ENCODE results near the gene PADI2.

PADI2 gene

DNA sequence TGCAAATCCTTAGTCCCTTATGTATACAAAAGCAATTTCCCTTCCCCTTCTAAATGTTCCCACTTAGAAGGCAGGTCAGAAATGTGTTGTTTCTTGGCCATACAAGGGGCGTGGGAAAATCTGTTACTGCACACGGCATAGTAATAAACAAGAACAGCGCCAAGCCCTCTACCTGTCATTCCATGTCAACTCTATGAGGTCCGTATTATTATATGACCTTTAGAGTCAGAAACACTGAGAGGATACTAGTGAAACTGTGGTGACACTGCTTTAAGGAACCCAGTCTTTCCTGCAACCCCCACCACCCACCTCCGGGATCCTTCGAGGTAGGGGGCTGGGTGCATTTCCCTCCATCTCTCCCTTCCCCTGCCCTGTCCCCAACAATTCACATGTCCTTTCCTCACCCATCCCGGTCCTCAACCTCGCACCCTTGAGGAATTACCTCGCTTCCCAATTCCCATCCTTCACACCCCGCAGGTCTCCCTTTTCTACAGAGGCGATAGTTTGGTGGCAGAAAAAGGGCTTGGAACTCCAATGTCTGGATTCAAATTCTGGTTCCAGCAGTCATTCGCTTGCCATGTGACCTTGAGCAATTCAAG is 66.1 kb downstream of the PADI2 start:
- no peak for DNase-seq

DNA sequence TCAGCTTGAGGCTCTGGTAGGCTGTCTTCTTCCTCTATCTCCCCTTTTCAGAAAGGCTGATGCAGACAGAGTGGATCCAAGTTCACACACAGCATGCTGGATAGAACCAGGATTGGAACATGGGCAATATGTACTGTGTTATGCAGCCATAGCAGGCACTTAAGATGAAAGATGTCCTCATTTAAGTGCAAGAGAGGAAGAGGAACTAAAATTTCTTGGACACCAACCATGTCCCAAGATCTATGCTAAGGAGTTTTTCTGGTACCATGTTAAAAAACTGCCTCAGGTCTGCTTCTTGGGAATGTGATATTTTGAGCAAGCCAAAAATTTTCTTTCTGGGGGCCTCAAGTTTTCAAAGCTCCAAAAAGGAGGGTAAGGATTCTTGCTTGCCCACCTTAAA is 66.6 kb downstream of the PADI2 start:
- no peak for DNase-seq

DNA sequence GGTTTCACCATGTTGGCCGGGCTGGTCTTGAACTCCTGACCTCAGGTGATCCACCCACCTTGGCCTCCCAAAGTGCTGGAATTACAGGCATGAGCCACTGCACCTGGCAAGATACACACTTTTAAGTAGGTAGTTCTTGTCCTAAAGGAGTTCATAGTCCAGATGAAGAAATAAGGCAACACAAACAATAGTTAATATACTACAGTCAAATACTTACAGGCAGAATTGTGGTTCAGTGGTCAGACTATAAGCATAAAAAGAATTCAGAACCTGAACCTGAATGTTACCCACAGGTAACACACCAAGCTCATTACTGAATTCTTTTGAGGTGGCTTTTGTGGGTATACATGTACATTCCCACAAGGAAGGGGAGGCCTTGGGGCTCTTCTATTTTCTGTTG is 67.2 kb downstream of the PADI2 start:
- DNase-seq: no peak

DNA sequence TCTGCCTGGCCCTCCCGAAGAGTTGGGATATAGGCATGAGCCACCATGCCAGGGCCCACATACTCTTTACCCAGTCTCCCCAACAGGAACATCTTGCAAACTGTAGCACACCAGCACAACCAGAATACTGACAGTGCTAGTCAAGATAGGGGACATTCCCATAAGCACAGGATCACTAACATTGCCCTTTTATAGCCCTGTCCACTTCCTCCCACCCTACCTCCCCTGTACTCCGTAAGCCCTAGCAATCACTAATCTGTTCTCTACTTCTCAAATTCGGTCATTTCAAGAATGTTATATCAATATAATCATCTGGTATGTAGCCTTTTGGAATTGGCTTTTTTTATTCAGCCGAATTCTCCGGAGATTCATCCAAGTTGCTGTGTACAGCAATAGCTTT is 71.3 kb downstream of the PADI2 start:
- DNase-seq: no peak

DNA sequence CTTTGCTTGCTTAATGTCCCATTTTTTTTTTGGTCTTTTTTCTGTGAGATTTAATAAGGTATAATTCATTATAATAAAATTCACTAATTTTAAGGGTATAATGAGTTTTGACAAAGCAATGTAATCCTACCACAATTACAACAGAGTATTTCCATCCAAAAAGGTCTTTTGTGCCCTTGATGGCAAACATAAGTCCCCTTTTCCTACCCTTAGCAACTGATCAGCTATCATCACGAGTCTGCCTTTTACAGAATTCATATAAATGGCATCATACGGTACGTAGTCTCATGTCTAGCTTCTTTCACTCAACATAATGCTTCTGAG is 73.0 kb downstream of the PADI2 start:
- no peak for DNase-seq

- DNase-seq: no peak
These were observed 73.5 kb downstream of the PADI2 start for GRCh38 chr1:17045634-17046333.

GRCh38 chr1:17045150-17045549 is 74.1 kb downstream of the PADI2 start:
- DNase-seq: no peak

DNA sequence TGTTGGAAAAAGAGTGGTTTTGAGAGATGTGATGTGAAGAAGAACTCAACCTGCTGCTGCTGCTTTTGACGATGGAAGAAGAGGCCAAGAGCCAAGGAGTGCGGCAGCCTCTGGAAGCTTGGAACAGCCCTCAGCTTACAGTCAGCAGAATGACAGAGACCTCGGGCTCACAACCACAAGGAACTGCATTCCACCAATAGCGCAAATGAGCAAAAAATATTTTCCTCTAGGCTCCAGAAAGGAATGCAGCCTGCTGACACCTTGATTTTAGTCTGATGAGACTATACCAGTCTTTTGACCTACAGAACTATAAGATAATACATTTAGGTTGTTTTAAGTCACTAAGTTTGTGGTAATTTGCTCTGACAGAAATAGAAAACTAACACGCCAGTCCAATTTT is 75.6 kb downstream of the PADI2 start:
- no peak for DNase-seq

DNA sequence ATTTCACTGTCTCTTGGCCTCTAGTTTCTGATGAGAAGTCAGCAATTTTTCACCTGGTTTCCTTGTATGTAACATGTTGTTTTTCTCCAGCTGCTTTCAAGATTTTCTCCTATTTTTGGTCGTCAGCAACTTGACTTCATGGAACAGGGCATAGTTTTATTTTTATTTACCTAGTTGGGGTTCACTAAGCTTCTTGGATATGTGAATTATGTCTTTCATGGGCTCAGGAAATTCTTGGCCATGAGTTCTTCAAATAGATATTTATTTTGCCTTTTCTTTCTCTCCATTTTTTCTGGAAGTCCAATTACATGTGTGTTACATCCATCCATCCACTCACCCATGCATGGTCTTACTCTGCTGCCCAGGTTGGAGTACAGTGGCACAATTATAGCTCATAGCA is 79.1 kb downstream of the PADI2 start:
- no peak for DNase-seq

GRCh38 chr1:17039522-17039921 is 79.7 kb downstream of the PADI2 start:
- no peak for DNase-seq

GRCh38 chr1:17033481-17033880 is 85.8 kb downstream of the PADI2 start:
- no peak for DNase-seq

GRCh38 chr1:17032741-17033140 is 86.5 kb downstream of the PADI2 start:
- DNase-seq: no peak

DNA sequence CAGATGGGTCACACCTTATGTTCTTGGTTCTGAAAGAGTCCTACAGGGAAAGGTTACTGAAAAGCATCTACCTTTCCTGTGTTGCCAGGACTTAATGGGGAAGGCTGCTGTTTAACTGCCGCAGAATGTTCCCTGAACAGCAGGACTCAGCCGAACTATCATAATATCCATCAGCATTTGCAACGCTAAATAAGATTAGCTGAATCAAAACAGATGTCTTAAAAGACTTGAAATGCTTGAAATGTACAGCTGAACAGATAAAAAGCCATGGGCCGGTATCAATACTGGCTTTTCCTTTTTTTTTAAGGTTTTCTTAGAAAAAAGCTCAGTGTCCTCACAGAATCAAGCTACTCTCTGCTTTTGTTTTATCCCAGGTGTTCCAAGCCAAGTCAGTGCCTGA is 87.8 kb downstream of the PADI2 start:
- no peak for DNase-seq

DNA sequence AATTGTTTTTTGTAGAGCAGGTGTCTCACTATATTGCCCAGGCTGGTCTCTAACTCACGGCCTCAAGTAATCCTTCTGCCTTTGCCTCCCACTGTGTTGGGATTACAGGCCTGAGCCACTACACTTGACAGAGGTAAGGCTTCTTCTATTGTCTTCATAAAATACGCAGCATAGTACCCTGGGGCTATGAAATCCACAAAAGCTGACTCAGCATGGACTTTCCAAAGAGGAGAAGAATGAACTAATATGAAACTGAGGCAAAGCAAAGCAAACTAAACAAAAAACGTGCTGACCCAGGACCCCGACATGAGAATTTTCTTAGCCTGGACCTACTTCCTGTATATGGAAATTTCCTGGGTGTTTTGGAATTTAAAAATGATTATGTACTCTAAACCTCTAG is 89.0 kb downstream of the PADI2 start:
- no peak for DNase-seq

DNA sequence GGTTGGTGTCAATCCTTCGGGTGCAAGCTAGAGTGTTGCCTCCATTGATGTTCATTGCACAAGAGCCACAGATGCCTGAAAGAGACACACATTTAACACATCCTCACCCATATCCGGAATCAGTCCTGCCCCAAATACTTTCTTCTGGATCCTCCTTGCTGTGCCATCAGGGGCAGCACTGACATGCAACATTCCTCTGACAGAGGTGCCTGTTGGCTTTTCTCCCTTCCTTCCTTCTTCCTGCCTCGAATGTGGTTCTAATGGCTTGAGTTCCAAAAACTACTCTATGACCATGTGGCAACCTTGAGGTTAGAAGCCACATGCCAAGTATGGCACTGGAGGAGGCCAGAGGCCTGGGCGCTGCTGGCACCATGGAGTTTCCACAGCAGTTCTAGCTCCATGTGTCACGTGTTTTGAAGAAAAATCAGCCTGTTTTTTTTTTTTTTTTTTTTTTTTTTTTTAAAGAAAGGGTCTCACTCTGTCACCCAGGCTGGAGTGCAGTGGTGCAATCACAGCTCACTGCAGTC is 90.5 kb downstream of the PADI2 start:
- DNase-seq: no peak

- no peak for DNase-seq
These were observed 91.4 kb downstream of the PADI2 start for GRCh38 chr1:17027900-17028299.

- no peak for DNase-seq
These were observed 91.8 kb downstream of the PADI2 start for GRCh38 chr1:17027403-17027802.

GRCh38 chr1:17024721-17025120 is 94.5 kb downstream of the PADI2 start:
- no peak for DNase-seq

DNA sequence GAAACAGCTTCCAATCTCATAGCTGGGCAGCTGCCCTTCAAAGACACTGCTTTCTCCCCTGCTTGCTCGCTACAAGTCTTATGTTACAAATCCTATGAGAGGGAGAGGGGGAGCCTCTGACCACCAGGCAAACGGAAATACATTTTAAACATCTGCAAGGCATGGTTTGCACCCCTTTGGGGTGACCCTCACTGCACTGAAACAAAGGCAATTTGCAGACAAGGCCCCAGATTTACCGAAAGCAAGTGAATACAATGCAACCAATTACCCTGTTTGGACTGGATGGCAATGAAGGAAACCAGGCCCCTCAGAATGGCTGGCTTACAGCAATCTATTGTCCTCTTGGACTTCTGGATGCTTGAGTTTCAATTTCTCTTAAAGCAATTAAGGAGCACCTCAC is 95.7 kb downstream of the PADI2 start:
- DNase-seq: no peak

DNA sequence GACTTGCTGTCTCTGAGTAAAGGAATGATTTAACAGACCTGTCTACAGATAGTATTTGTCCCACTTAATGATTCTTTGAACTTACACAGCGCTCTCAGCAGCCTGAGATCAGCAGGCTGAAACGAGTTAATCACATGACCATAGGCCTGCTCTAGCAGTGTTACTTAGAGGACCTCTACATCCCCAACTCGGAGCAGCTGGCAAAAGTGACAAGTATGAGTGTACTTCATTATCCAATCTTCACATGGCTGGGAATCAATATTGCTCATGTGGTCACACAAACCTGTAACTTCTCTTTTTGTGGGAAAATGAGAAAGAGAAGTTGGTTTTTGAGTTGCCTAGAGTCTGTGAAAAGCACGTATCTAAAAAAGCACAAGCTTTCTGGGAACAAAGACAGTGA is 96.1 kb downstream of the PADI2 start:
- DNase-seq: no peak

DNA sequence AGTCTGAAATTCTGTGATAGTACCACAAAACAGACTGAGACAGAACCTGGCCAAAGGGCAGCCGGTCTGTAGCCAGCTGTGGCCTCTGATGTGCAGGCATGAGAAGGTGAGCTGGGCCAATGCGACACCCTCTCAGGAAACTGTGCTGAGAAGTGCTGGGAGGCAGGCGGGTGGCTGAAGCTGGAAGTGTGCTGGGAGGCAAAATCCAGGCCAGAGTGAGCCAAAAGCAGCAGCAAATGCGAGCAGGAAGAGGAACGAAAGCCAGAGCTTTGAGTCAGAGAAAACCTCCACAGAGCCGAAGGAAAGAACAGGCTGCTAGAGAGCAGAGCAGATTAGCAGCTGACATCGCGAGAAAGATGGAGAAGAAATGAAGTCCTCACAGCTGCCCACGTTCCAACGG is 97.4 kb downstream of the PADI2 start:
- DNase-seq: no peak

DNA sequence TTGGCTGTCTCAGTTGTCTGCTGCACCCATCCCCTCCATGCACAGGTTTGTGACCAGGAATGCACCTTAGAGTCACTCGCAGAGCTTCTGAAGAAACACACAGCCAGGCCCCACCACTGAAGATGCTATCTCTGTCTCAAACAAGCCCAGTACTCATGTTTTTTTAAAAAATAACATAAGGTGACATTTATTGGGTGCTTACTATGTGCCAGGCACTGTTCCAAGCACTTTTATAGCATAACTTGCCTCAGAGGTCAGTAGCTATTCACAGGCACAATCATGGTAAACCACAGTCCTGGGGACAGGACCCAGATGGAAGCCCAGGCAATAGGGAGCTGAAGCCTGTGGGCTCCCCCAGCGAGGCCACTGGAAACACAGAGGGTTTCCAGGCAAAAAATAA is 98.7 kb downstream of the PADI2 start:
- DNase-seq: no peak

DNA sequence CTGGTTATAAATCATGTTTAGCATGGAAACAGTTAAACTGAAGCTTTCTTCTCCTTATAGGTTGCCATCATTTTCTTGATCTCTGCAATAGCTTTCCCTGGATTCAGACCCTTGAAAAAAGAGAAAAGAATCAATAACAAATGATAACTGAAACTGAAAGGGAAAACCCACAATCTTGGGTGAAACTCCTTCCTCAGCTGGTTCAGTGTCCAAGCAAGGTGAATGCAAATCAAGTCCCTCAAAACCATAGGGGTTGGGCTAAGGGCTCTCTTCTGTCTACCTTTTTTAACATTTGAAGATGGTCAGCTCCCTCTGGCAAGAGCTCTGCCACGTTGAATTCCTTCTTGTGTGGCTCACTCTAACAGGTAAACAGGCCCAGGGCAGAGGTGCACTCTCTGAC is 100.4 kb downstream of the PADI2 start:
- no peak for DNase-seq

DNA sequence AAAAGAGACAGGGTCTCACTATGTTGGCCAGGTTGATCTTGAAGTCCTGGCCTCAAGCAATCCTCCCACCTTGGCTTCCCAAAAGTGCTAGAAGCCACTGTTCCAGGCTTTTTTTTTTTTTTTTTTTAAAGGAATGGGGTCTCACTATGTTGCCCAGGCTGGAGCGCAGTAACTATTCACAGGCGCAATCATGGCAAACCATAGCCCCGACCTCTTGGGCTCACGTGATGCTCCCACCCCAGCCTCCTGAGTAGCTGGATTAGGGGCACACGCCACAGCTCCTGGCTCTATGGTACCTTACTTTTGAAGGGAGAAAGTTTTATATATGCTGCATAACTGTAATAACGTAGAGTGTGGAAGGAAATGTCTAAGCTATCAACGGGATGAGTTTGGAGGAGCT is 101.8 kb downstream of the PADI2 start:
- DNase-seq: no peak
